Measurements from ENCODE around the gene GAS2L3.
"Not testable (repeated sequence)": the region's sequence is repeated elsewhere in the genome, so short reads cannot be mapped to it uniquely, and the experiment has no call there.

The GAS2L3 gene

DNA sequence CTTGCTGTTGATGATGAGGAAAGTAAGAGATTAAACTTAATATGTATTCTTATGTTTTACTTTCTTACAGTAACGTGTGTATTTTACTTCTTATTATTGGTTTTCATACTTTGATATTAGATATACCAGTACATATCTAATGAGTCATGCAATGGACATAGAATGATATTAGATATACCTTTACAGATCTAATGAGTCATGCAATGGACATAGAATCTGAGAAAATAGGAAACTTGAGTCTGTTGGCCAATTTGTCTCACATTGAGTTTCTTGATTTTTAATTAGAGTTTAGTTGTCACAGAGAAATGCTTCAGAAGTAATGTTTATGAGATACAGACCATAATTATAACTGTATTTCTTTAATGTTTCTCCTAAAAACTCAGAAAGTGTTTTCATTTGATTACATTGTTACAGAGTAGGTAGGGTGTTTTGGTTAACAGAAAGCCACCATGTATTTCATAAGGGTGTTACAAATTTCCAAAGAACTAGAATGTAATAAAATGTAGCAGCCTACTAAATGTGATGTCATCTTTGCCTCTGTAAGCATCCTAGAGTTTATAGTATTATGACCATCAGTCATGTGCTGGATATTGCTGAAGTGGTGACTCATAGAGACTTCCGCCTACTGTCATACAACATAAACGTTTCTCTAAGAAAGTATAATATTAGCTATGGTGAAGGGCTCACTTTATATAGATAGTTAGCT, 3.0 kb downstream of the GAS2L3 start:
- DNase-seq = no peak

DNA sequence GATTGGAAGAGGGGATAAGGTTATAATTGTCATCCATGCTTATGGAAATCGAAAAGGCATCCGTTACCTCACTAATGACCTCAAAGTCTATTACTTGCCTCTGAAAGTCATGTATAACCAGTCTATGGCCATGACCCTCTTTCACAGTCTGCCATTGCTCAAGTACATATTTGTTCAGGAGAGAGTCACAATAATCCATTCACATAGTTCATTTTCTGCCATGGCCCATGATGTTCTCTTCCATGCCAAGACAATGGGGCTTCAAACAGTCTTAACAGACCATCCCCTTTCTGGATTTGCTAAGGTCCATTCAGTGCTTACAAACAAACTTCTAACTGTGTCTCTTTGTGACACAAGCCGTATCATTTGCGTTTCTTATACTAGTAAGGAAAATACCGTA, 5.4 kb downstream of the GAS2L3 start:
- no peak for DNase-seq

GRCh38 chr12:100579844-100580243, 6.4 kb downstream of the GAS2L3 start:
- no peak for DNase-seq

- DNase-seq = no peak
Observed at GRCh38 chr12:100584256-100584655, 10.8 kb downstream of the GAS2L3 start.

DNA sequence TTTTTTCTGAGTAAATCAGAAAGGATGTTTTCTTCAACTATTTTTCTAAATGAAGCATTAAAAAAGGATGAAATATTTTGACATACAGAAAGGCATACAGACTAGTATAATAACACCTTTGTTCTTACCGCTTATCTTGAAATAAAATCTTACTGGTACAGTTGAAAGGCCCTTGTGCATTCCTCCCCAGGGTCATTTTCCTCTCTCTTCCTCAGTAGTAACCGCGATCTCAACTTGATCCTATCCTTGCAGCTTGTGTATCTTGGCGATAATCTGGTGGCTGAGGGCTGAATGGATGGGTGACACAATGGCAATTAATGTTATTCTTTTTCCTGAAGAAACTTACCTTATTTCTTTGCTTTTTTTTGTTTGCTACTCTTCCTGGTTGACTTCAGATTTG, 18.5 kb downstream of the GAS2L3 start:
- DNase-seq = no peak

GRCh38 chr12:100593490-100593889, 20.0 kb downstream of the GAS2L3 start:
- DNase-seq = no peak

DNA sequence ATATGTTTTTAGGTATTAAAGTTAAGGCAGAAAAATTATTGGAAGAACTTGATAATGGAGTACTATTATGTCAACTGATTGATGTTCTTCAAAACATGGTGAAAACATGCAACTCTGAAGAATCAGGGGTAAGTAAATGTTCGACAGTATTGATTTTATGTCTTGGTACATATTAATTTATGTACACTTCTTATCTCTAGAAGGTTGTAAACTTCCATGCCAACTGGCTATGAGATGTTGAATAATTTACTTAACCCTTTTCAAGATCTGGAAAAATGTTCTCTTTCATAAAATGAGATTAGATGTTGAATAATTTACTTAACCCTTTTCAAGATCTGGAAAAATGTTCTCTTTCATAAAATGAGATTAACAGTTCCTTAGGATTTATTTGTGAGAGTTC, 28.1 kb downstream of the GAS2L3 start:
- no peak for DNase-seq

GRCh38 chr12:100602997-100603396, 29.5 kb downstream of the GAS2L3 start:
- not testable (repeated sequence) for DNase-seq

DNA sequence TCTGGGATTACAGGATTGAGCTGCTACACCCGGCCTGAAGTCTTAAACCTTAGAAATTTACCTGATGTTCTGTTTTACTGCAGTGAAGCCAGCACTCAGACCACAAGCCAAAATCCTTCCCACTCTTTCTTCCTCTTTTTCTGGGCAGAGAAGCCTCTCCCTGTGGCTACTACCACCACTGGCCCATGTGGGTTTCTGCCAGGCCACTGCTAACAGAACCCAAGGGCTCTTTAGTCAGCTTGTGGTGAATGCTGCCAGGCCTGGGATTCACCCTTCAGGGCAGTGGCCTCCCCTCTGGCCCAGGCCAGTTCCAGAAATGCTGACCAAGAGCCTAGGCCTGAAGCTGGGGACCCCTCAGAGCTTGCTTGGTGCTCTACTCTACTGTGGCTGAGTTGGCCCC, 35.3 kb downstream of the GAS2L3 start:
- no peak for DNase-seq

DNA sequence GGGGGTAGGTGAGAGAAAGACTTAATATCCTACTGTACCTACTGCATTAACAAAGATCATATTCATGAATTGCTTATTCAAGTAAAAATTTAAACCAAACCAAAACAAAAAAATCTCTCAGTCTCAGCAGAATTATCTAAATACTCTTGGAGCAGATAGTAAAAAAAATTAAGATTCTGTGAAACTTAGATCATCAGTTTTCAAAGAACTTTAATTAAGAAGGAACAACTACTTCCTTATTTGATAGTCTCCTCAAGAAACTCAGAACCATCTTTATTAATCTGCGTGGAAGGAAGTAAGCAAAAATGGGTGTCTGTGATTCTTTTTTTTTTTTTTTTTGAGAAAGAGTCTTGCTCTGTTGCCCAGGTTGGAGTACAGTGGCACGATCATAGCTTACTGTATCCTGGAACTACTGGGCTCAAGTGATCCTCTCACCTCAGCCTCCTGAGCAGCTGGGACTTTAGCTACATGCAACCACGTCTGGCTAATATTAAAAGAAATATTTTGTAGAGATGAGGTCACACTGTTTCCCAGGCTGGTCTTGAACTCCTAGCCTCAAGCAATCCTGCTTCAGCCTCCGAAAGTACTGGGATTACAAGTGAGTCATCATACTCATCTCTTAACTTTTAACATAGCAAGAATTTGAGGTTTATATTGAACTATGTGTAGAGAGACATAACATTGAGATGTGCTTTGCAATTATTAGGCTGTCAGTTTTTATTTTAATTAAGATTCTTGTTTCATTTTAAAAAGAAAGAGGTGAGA, 37.4 kb downstream of the GAS2L3 start:
- no peak for DNase-seq

DNA sequence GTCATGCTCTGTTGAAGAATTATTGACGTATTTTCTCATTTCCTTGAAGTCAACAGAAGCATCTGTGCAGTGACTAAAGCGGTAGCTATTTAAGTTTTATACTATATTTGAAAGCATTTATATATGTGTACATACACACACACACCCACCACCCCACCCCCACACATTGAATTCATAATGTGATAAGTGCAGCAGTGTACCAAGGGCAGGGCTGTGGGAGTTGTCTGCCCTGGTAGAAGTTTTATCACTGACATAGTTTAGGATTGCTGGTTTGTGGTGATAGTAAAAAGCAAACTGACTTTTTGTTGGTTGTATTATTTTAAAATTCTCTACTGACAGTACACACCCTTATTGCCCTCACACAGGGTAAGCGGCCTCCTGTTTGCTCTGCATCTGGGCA, 39.1 kb downstream of the GAS2L3 start:
- DNase-seq = no peak

DNA sequence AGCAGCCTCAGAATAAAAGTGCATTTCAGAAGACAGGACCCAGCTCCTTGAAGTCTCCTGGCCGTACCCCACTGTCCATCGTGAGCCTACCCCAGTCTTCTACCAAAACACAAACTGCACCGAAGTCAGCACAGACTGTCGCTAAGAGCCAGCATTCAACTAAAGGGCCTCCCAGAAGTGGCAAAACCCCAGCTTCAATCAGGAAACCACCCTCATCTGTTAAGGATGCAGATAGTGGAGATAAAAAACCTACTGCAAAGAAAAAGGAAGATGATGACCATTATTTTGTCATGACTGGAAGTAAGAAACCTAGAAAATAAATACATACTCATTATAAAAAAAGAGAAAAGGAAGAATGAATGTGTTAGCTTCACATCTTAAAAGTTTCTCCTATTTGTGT, 51.1 kb downstream of the GAS2L3 start:
- no peak for DNase-seq

- no peak for DNase-seq
Observed at GRCh38 chr12:100632445-100632892, 59.0 kb downstream of the GAS2L3 start.

DNA sequence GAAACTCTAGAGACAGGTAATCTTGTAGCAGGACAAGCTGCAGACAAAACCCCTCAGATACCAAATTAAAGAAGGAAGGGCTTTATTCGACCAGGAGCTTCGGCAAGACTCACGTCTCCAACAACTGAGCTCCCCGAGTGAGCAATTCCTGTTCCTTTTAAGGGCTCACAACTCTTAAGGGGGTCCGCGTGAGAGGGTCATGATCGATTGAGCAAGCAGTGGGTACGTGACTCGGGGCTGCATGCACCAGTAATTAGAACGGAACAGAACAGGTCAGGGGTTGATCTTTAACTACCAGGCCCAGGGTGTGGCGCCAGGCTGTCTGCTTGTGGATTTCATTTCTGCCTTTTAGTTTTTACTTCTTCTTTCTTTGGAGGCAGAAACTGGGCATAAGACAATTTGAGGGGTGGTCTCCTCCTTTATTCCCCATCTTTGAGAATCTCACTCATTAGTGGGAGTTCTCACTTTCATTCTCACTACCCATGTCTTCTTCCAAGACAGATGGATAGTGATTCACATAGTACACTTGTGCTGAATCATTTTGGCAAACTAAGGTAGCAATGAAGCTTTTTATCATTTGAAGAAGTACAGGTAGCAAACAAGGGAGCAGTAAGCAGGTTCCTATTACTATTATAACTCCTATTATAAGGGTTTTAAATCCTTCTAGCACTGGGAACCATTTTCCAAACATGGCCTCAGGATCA, 59.8 kb downstream of the GAS2L3 start:
- not testable (repeated sequence) for DNase-seq

DNA sequence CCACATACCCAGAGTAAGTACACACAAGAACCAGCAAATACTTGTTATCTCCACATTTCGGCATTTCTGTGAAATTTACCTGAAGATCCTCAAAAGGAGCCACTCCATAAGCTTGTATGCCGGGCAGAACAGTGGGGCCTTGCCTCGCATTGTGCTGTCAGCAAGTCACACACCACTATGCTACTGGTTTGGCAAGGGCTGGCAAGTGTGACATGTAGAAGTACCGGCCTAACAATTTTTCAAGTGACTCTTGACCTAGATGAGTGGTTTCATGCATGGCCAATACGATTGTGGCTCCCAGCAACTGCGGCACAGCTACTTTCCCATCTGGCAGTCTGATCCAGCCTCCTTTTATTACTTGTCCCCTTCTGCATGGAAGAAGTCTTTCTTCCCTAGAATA, 69.8 kb downstream of the GAS2L3 start:
- DNase-seq = no peak

GRCh38 chr12:100646896-100647295, 73.4 kb downstream of the GAS2L3 start:
- DNase-seq = no peak

- DNase-seq = no peak
Observed at GRCh38 chr12:100651108-100651507, 77.6 kb downstream of the GAS2L3 start.

DNA sequence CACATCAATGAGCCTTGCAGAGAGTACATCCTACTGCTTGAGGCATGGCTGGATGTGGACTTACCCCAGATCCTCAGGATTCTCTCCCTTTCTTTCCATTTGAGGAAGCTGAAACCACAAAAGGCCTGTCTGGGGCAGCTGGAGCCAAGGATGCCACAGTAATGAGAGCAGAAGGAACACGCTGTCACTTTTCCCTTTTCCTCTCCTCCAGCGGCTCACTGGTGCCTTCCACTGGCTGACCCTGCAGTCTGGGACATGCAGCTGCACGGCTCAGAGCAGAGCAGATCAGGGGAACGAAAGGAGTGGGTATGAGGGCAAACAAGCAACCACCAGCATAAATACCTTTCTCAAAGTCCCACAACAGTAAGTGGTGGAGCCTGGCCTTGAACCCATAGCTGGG, 78.2 kb downstream of the GAS2L3 start:
- no peak for DNase-seq

DNA sequence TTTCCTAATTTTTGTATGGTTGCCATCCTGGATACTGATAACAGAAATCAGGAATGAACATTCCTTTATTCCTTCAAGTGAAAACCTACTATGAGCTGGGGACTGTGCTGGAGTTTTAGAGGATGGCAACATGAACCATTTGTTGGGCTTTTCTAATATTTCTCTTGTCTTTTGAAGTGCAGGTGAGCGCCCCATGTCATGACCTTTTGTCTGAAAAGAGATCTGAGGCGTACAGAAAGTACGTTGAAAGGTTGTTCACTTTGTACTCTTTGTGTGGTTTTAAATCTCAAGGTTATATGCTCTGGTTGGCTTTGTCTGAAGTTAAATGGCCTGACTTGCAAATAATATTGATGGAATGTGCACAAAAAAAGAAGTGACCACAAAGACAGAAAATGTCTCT, 79.0 kb downstream of the GAS2L3 start:
- no peak for DNase-seq

DNA sequence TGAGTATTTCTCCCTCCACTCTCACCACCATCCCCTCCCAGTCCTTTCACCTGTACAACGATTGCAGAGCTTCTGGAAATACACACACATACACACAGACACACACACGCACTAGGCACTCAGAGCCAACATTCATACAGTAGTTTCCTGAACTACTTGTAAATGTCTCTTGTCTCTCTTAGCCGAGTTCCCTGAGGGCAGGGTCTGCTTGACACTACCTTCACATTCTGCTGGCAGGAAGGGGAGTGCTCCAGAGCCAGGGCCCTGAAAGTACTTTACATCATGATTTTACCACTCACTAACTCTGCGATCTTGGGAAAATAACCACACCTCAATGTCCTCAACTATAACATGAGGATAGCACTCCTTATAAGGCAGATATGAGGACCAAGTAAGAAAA, 82.7 kb downstream of the GAS2L3 start:
- DNase-seq = no peak

DNA sequence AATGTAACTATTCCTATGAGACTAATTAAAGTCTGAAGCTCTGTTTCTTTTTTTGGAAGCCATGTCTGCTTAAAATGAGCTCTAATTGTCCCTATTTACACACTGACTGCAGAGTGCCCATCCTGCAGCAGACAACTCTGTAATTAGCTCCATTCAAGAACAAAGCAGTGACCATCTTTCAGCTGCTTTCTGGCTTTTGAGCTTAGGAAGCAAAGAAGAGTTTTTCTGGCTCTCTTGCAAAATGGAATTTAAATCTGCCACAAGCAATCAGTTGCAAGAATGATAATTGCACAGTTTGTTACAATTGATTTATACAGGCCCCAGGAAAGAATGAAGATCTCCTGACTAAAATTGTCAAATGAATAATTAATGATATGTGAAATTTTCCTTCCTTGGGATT, 83.4 kb downstream of the GAS2L3 start:
- DNase-seq = no peak

DNA sequence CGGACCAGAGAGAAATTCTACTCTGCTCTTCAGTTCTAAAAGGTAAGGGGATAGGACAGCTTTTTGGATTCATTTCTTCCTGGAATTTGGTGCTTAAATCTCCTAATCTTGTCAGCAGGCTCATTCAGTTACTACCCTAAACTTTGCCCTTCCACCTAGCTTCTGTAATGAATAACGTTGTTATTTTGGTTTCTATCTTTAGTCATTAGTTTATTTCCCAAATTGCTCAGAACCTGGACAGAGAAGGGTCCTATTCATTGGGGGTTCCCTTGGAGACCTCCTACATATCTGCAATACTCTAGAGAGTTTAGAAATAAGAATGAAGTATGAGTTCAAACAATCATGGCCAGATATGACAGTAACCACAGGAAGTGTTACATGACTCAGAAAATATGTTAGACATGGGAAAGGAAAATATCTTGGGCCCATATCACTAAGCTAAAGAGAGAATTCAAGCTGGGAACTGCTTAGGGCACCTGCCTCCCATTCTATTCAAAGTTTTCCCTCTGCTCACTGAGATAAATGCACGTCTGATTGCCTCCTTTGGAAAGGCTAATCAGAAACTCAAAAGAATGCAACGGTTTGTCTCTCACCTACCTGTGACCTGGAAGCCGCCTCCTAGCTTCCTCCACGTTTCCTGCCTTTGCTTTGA, 87.9 kb downstream of the GAS2L3 start:
- no peak for DNase-seq

DNA sequence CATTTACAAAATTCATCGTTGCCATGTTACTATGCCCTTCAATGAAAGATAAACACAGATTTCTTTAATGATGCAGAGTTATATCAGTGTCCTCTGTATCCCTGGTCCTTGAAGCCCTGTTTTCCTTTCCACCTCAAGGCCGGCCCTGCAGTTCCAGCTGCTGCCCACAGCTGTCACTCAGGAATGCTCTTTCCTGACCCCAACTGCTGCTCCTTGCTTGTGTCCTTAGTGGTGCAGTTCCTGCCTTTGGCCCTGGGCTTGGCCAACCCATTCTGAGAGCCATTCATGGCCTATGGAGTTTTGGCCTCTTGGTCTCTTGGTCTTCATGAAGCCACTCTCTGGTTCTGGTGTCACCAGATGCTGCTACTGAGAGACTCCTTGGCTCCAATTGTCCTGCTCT, 93.1 kb downstream of the GAS2L3 start:
- DNase-seq = no peak

Data from central memory CD4-positive, alpha-beta T cell (primary cell).